Right renal pelvis (tissue), 4 donors: Measurements from ENCODE around the gene ALDH1A3. TPM values are rescaled to one million over a fixed set of nuclear protein-coding genes. Genes with fewer than 3 reads are reported as not detected.

ENCODE experiments used
- DNase-seq, 4 donors: peaks; one replicate each; pipeline ENCODE4 v3.0.0-alpha.2; 2013; ENCODE audit warnings: low read depth in 4 of 4, low spot score in 3 of 4, missing footprints in 1 of 4
- polyA plus RNA-seq, 4 donors: library from polyadenylated mRNA; unstranded; fragments of 120-200 nt; gene quantifications; one replicate each; pipeline ENCODE4 v1.2.1, GENCODE V29; 2013; ENCODE audit not compliant: insufficient read length in 4 of 4

ALDH1A3 gene
- polyA plus RNA-seq, 4 donors, result 3.2 to 5.7 (median 4.8) TPM

DNA sequence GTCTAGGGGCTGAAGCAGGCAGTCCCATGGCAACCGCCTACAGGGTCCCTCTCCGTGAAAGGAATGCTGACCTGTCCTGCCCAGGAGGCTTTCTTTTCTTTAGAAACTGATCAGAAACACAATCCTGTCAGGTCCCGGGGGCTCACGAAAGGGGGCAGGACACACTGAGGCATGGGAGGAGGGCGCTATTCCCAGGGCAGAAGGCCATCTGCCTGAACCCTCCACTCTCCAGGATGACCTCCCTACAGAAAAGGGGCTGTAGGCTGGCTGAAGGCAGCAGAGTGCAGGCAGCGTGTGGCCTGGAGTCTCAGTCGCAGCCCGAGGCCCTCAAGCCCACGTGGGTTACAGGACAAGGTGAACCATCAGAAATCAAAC lies 21.2 kb downstream of the ALDH1A3 start:
- DNase-seq, result no peak

DNA sequence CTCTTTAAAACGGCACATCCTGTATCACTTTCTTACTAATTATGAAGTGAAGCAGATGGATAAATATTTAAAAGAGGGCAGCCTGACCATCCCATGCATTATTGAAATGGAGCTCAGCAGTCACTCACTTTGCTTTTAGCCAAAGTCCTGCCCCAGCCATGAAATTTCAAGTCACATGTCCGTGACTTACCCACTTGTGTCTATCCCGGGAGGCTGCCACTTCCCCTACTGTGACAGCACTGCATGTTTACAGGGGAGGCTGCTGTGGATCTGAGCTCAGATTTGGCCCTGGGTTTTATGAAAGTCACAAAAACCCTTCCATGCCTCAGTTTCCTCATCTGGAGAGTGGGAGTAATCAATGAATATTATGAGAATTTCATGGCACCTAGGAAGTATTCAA lies 21.7 kb downstream of the ALDH1A3 start:
- DNase-seq, result no peak

- no peak for DNase-seq
These were observed 22.2 kb downstream of the ALDH1A3 start for GRCh38 chr15:100901702-100902435.

GRCh38 chr15:100902436-100903167 lies 23.0 kb downstream of the ALDH1A3 start:
- peak; percentile 61 to 79 (median 74) for DNase-seq

- DNase-seq, result no peak
These were observed 23.5 kb downstream of the ALDH1A3 start for GRCh38 chr15:100903168-100903554.

GRCh38 chr15:100905850-100906249 lies 26.2 kb downstream of the ALDH1A3 start:
- no peak for DNase-seq

DNA sequence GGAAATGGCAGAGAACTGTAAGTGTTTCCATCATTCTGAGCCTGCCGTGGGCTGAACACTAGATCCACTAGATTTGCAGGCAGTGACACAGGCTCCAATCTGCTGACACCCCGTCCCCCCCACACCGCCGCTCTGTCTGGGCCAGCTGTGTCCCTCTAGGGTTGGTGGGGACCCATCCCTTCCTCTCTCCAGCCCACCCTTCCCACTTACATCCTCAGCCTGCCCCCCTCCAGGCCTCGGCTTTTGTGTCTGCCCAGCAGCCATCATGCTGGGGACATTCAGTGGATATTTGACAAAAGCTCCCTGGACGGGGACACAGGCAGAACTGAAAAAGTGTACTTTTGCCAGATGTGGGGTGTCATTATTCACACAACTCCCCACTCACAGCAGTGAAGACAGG lies 28.8 kb downstream of the ALDH1A3 start:
- DNase-seq, result no peak

GRCh38 chr15:100909565-100909964 lies 29.9 kb downstream of the ALDH1A3 start:
- DNase-seq, result no peak

- no peak for DNase-seq
These were observed 30.6 kb downstream of the ALDH1A3 start for GRCh38 chr15:100909989-100910955.

- DNase-seq, result no peak
These were observed 31.5 kb downstream of the ALDH1A3 start for GRCh38 chr15:100911086-100911485.

DNA sequence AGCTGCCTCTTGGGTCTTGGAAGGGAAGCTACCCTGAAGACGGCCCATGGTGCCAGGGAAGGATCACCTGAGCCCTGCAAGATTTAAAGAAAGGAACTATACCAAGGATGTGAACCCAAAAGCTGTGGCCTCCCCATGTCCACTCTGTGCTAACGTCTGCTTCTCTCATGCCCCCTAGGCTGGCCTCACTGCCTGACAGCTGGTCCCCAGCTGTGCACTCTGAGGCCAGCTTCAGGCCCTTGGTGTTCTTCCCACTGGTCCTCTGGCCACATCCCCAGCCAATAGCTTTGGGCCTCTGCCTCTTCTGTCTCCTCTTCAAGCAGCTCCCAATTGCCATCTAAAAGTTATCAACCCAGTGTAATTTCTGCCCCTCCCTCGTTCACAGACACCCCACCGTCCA lies 34.3 kb downstream of the ALDH1A3 start:
- DNase-seq, result no peak

GRCh38 chr15:100914876-100915275 lies 35.2 kb downstream of the ALDH1A3 start:
- no peak for DNase-seq

DNA sequence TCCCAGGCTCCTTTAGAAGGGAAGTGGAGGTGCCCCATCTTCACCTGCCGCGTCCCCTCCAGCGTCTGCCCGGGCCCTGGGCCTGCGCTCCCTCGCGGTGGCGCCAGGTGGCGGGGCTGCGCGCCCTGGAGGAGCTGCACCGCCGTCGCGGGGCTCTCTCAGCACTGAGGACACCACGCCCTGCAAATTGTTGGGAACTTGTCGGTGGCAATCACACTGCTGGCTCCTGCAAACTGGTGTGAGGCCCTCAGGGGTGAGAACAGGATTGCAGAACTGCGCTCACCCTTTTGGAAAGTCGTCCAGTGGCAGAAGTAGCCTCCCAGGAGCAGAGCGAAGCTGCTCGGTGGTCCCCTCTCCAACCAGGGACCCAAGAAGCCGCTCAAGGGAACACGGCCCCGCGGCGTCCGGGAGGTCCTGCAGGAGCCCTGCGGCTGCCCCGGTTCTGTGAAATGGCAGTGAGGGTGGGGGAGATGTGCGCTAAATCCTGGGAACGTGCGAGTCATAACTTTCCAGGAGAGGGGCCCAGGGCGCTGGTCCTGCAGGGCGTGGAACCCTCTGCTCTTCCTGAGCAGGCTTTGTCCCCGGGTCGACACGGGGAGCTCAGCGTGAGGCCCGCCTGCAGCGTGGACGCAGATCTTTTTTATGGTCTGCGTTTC lies 38.5 kb downstream of the ALDH1A3 start:
- DNase-seq, result peak in 2 of 4 donors; percentile 63

- no peak for DNase-seq
These were observed 39.3 kb downstream of the ALDH1A3 start, which contains the start of gene LRRK1 for GRCh38 chr15:100918690-100919480. LRRK1 (plus strand) TSS chr15:100919357; CDS start chr15:100924633, 5,276 bp downstream.

DNA sequence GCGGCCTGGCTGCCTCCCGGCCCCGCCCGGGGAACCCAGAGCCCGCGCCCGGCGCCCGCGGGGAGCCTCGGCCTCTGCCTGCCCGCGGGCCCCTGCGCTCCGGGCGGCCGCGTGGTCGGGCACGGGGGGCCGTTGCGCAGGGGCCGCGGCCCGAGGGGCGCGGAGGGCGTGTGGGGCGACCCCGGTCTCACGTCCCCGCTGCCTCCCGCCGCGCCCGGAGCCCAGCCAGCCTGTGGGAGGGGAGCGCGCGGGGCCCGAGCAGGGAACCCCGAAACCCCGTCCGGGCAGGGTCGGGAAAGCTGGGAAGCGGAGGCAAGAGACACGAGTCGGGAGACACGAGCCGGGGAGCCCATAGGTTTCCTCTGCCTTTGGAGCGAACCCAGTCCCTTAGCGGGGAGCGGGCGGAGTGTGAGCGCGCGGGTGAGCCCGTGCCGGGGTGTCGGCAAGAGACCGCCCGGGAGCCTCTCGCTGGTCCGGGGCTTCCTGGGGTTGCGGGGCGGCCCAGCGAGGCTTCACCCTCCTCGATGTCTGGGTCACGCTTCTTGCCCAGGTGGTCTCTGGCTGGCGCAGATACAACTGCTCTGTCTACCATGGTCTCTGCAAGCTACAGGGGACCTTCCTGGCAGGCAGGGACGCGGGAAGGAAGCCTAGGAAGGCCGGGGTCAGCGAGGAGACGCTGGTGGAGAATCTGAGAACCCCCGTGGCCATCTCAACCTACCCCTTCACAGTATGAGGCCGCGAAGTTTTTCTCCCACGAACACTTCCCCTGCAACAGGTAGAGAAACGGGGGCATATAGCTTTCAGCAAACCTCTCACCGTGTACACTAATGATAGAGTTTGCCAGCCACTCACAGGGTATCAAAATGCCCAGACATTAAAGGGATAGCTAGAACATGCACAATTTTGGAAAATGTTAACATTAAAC lies 40.1 kb downstream of the ALDH1A3 start:
- no peak for DNase-seq

GRCh38 chr15:100920516-100921135 lies 41.0 kb downstream of the ALDH1A3 start:
- no peak for DNase-seq

DNA sequence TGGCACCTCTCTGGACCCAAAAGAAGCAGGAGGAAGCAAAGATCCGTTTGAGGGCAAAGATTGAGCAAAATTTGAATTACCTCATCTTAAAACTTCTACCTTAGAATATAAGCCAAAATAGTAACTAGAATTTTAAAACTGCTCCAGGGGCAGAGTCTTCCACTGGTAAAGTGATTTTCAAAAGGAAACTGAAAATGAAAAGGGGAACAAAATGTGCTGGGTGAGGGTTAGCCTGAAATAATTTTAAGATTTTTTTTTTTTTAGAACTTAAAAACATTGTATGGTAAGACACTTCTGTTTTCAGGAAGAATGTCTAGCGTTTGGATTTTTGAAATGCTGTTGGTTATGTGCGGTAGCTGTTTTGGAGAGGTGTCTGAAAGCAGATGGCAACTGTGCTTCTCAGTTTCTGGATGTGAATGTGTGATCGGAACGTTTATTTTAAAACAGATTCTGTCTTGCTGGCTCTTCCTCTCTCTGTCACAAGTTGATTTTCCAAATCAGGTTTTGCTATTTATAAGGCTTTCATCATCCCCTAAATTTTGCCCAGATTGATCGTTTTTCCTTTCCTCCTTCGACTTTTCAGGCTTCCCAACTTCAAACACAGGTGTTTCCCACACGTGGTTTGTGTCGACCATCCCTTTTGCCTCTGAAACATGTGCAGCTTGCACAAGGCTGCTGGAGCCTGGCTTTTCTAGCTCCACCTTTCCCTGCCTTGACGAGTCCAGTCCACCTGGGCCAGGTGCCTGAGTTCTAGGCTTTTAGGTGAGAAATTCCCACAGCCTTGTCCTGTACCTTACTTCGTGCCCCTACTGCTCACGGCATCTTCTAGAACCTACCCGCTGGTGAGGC lies 42.8 kb downstream of the ALDH1A3 start:
- no peak for DNase-seq
